Measurements from ENCODE around the gene ARHGEF26.

- TF ChIP-seq CTCF (optimal IDR thresholded peaks at IDR 0.05 in 1 of 3, IDR thresholded peaks at IDR 0.05 in 1 of 3, conservative IDR thresholded peaks at IDR 0.05 in 1 of 3; ENCODE audit: extremely low read depth in 1 of 3, insufficient read depth in 2 of 3, low read length in 3 of 3), result no peak
- TF ChIP-seq EZH2 (IDR thresholded peaks at IDR 0.05; ENCODE audit: low read length), result no peak
Measured at GRCh38 chr3:154223519-154223918, 102.3 kb downstream of the ARHGEF26 start.

Data from keratinocyte (primary cell).